Activated CD8-positive, alpha-beta memory T cell treated with anti-CD3 and anti-CD28 coated beads for 36 hours (primary cell): Measurements from ENCODE around the gene COLGALT1. TPM values are rescaled to one million over a fixed set of nuclear protein-coding genes. Genes with fewer than 3 reads are reported as not detected.
"Not testable (repeated sequence)": the region's sequence is repeated elsewhere in the genome, so short reads cannot be mapped to it uniquely, and the experiment has no call there.

Experiments
- CTCF ChIA-PET: fragments of 350-600 bp; sonication (Branson Sonifier 250); formaldehyde crosslinking; loops from one replicate; lab custom pipeline; 2021; ENCODE audit warnings: antibody characterized with exemption; lab: Charles Lee
- POLR2A ChIA-PET: fragments of 350-600 bp; sonication (Branson Sonifier 250); formaldehyde crosslinking; loops from one replicate; lab custom pipeline; 2021; ENCODE audit warnings: antibody characterized with exemption; lab: Charles Lee
- total RNA-seq, 2 experiments: library from RNA; stranded (reverse); gene quantifications; one replicate each; pipeline ENCODE4 v1.2.3, GENCODE V29; 2021

Gene COLGALT1
- 100 to 1,000 TPM in 1 of 2 experiments, 10 to 100 TPM in 1; 97.2 to 100 TPM for total RNA-seq

DNA sequence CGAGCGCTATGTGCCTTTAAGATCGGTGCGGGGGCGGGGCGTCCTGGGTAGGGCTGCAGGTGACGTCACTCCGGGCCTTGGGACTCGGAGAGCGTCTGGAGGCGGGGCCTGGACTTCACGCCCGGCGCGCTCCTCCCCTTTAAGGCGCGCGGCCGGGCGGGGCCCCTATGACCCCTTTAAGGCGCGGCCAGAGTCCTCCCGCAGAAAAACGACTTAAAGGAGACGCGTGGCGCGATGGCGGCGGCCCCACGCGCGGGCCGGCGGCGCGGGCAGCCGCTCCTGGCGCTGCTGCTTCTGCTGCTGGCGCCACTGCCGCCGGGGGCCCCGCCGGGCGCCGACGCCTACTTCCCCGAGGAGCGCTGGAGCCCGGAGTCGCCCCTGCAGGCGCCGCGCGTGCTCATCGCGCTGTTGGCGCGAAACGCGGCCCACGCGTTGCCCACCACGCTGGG lies at the start of gene COLGALT1:
COLGALT1 (plus strand) TSS at position 170 of the 449 bp plus-strand sequence; CDS start at position 235, 65 bp downstream.
- POLR2A ChIA-PET: no interaction called here
- CTCF ChIA-PET: no interaction called here

DNA sequence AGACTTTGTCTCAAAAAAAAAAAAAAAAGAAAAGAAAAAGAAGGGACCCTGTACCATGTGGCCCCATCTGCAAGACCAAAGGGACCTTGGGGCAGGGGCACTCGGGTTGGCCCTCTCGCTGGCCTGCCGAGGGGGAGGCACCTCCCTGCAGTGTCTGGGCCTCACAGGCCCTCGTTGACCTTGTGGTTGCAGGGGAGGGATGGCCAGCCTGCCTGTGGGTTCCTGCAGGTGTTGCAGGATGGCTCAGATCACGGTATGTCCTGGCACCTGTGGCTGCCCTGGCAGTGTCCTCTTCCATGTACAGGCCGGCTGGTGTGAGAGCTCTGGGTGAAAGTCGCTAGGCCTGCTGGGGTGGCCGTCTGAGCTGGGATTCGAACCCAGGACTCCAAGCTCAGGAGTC lies 48.7 kb upstream of the COLGALT1 start:
- CTCF ChIA-PET: interaction anchor here (0.8 kb wide), 1 partner anchor 10 kb away, joined by 4 read pairs; no protein-coding TSS in a partner anchor
- POLR2A ChIA-PET: interaction anchor here (0.5 kb wide), 1 partner anchor 15 kb away, joined by 4 read pairs; no protein-coding TSS in a partner anchor

DNA sequence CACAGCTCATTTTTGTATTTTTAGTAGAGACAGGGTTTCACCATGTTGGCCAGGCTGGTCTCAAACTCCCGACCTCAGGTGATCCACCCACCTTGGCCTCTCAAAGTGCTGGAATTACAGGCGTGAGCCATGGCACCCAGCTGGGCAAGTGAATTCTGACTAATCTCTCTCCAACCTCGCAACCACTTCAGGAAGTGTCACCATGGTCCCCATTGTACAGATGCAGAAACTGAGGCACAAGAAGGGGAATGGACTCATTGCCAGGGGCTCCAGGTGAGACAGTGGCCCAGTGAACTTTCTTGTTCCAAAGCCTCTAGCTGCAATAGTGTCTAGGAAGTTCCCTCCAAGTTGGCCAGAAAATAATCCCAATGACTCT lies 46.9 kb upstream of the COLGALT1 start:
- POLR2A ChIA-PET: not testable (repeated sequence)
- CTCF ChIA-PET: interaction anchor here (1.8 kb wide), 1 partner anchor 12 kb away, joined by 7 read pairs; no protein-coding TSS in a partner anchor

DNA sequence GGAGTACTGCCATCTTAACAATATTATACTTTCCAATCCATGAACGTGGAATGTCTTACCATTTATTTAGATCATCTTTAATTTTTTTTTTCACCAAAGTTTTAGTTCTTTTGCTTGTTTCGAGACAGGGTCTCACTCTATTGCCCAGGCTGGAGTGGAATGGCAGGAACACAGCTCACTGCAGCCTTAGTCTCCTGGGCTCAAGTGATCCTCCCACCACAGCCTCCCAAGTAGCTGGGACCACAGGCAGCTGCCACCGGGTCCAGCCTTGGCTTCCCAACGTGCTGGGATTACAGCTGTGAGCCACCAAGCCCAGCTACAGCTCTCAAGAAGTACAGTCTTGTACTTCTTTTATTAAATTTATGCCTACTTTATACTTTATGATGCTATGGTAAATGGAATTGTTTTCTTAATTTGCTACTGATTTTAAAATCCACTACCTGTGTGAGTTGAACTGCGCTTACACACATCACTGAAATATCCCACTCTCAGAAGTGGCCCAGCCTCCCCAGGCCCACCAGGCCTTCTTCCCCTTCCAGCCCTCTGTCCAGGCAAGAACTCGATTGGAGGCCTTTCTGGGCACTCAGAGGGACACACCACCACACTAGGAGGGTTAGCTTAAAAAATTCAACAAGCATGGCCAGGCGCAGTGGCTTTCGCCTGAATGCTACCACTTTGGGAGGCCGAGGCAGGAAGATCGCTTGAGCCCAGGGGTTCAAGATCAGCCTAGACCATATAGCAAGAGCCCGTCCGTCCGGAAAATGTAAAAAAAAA lies 45.0 kb upstream of the COLGALT1 start:
- ChIA-PET POLR2A (interaction anchor here (0.7 to 1.6 kb wide), 7 partner anchors 12 to 599 kb away, joined by 4 to 9 read pairs (median 5); no protein-coding TSS in a partner anchor), CTCF (interaction anchor here (0.7 to 2.6 kb wide), 5 partner anchors 13 to 63 kb away, joined by 3 to 10 read pairs (median 3); no protein-coding TSS in a partner anchor)

DNA sequence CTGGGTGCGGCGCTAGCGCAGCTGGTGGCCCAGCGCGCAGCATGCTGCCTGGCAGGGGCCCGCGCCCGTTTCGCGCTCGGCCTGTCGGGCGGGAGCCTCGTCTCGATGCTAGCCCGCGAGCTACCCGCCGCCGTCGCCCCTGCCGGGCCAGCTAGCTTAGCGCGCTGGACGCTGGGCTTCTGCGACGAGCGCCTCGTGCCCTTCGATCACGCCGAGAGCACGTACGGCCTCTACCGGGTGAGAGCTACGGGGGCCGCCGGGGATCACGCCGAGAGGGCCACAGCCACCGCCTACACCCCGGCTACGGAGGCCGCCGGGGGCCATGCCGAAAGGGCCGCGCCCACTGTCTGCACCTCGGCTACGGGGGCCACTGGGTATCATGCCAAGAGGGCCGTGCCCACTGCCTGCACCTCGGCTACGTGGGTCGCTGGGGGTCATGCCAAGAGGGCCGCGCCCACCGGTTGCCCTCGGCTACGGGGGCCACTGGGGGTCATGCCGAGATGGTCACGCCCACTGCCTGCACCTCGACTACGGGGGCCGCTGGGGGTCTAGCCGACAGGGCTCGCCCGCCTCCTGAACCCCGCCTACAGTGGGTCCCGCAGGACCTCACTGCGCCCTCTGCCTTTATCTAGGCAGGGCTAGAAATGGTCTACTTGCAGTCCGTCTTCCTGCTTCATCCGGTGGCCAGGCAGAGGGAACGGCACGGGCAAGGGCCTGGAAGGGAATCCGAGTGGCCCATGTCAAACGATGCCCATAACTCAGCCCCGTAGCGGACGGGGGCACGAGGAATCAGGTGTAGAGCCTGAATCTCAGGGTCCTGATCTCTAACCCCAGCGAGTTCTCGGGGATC lies 43.5 kb upstream of the COLGALT1 start:
- ChIA-PET POLR2A (interaction anchor here (0.6 to 1.6 kb wide), 5 partner anchors 10 to 64 kb away, joined by 3 to 9 read pairs (median 4); no protein-coding TSS in a partner anchor), CTCF (interaction anchor here (1.1 to 2.6 kb wide), 4 partner anchors 11 to 48 kb away, joined by 3 to 10 read pairs (median 6); no protein-coding TSS in a partner anchor)

DNA sequence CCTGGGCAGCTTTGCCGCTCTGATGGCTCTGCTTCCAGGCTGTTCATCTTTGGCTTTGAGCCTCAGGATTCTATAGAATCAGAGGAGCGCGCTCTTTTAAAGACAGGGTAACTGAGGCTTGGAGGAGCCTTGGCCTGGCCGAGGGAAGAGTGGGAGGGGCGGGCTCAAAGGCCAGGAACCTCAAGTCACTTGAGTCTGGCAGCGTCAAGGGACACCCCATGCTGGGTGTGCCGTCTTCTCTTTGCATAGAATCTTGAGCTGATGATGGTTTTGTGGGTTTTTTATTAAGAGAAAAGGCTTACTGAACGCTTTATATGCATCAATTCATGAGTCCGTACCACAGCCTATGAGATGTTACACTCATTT lies 42.9 kb upstream of the COLGALT1 start:
- ChIA-PET POLR2A (interaction anchor here (0.6 to 1.1 kb wide), 2 partner anchors 65 to 169 kb away, joined by 4 read pairs; no protein-coding TSS in a partner anchor), CTCF (interaction anchor here (2.6 kb wide), 1 partner anchor 11 kb away, joined by 9 read pairs; no protein-coding TSS in a partner anchor)

DNA sequence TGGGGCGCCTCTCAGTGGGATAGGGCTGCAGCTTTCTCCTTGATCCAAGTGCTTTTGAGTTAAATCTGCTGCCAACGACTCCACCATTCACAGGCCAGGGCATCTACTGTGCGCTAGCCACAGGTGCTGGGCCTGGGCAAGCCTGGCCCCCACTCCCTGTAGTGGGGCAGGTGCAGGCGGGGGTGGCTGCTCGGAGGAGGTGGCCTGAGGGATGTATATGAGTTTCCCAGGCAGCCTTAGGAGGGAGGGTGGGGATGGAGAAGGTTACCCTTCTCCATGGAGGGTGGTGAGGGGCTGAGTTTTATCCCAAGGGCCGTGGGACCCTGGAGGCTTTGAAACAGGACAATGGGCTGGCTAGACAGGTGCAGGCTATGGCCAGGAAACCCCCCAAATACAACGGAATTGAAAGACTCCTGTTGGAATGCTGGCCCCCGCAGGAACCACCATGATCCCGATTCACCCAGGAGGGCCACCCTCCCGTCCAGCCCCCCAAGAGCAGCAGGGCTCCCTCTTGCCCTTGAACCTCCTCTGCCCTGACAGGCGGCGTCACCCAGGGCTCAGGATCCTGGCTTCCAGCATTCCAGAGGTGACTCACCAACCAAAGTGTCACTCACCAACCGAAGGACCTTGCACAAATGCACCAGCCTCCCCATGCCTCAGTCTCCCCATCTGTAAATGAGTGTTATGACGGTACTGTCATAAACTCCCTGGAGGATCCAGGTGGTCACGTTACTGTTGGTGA lies 39.9 kb upstream of the COLGALT1 start:
- POLR2A ChIA-PET: no interaction called here
- CTCF ChIA-PET: no interaction called here

DNA sequence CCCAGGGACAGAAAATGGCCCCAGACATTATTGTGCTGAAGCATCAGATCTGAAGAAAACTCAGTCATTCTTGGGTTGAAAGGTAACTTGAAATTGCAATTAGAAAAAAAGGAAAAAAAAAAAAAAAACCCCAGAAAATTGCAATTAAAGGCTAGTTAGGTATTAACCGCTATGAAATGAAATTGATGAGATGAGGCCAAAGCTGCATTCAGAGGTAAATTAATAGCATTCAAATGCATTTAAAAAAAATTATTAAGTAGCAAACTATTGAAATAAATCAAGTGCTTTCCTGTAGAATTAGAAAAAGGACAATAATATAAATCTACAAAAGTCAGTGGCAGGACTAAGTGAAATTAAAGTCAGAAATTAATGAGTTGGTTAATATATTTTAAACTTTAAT lies 37.6 kb upstream of the COLGALT1 start:
- ChIA-PET POLR2A (interaction anchor here (0.5 kb wide), 1 partner anchor 233 kb away, joined by 3 read pairs; no protein-coding TSS in a partner anchor), CTCF (interaction anchor here (0.7 to 0.9 kb wide), 2 partner anchors 22 to 77 kb away, joined by 3 to 4 read pairs; no protein-coding TSS in a partner anchor)

DNA sequence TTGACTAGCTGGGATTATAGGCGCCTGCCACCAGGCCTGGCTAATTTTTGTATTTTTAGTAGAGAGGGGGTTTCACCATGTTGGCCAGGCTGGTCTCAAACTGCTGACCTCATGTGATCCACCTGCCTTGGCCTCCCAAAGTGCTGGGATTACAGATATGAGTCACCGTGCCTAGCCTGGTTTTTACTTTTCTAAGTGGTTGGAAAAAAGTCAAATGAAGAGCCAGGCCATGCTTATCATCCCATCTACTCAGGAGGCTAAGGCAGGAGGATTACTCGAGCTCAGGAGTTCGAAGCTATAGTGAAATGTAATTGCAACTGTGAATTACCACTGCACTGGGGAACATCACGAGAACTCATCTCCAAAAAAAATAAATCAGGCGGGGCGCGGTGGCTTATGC lies 36.8 kb upstream of the COLGALT1 start:
- ChIA-PET POLR2A (interaction anchor here (0.6 kb wide), 1 partner anchor 763 kb away, joined by 3 read pairs; no protein-coding TSS in a partner anchor), CTCF (interaction anchor here (0.6 to 0.7 kb wide), 2 partner anchors 70 to 210 kb away, joined by 3 to 4 read pairs; partner anchors contain the start of gene DDA1)

DNA sequence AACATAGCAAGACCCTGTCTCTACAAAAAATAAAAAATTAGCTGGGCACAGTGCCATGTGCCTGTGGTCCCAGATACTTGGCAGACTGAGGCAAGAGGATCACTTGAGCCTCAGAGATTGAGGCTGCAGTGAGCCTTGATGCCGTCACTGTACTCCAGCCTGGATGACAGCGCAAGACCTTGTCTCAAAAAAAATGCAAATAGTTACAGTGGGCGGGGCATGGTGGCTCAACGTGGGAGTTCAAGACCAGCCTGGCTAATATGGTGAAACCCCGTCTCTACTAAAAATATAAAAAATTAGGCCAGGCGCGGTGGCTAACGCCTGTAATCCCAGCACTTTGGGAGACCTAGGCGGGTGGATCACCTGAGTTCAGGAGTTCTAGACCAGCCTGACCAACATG lies 35.5 kb upstream of the COLGALT1 start:
- CTCF ChIA-PET: interaction anchor here (1.0 to 1.8 kb wide), 2 partner anchors 18 to 23 kb away, joined by 3 to 8 read pairs; no protein-coding TSS in a partner anchor

DNA sequence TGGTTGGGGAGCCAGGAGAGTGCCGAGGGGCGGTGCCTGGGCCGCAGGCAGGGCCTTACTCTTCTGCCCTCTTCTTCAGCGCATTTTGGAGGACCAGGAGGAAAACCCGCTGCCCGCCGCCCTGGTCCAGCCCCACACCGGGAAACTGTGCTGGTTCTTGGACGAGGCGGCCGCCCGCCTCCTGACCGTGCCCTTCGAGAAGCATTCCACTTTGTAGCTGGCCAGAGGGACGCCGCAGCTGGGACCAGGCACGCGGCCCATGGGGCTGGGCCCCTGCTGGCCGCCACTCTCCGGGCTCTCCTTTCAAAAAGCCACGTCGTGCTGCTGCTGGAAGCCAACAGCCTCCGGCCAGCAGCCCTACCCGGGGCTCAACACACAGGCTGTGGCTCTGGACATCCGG lies 34.6 kb upstream of the COLGALT1 start:
- CTCF ChIA-PET: interaction anchor here (1.0 to 1.8 kb wide), 2 partner anchors 17 to 24 kb away, joined by 3 to 8 read pairs; no protein-coding TSS in a partner anchor
- POLR2A ChIA-PET: interaction anchor here (0.6 kb wide), 2 partner anchors 39 to 310 kb away, joined by 3 to 5 read pairs; no protein-coding TSS in a partner anchor

More for the DNA sequence above, 35.5 kb upstream of the COLGALT1 start:
- POLR2A ChIA-PET: no interaction called here

DNA sequence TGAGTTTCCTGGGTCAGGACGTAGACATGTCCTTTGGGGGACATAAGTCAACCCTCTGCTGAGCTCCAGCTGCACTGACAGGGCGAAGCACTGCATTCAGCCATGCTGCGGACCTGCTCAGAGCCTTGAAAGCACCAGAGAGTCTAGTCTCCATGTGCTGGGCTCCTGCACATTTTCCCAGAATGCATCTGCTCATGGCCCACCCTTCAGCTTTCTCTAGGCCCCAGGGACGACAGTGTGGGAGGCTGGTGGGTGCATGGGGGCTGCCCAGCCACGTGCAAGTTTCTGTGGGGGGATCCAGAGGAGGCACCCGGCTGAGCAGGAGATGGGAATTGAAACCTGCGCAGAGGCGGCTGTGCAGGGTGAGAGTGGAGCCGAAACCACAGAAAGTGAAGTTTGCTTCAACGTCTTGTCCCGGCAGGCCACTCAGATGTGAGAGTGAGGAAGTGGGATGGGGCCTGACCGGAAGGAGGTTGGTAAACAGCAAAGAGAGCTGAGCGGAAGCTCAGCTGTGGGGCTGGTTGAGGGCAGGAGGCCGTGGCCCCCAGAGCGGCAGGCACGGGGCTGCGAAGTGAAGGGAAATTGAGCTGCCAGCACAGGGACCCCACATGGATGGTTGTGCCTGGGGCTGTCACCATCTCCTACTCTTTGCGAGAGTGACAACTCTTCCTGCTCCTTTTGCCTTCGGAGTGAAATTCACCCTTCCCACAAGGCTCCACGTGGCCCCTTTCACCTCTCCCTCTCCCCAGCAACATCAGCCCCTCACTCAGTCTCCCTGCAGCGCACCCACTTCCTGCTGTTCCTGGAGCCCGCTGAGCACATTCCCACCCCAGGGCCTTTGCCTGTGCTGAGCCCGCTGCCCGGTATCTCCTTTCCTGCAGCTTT lies 32.2 kb upstream of the COLGALT1 start:
- ChIA-PET POLR2A (interaction anchor here (0.9 to 2.1 kb wide), 3 partner anchors 12 to 197 kb away, joined by 3 to 9 read pairs (median 3); partner anchors contain the start of gene PGLS), CTCF (interaction anchor here (0.6 to 3.2 kb wide), 5 partner anchors 11 to 52 kb away, joined by 3 to 17 read pairs (median 4); partner anchors contain the start of gene PGLS)

DNA sequence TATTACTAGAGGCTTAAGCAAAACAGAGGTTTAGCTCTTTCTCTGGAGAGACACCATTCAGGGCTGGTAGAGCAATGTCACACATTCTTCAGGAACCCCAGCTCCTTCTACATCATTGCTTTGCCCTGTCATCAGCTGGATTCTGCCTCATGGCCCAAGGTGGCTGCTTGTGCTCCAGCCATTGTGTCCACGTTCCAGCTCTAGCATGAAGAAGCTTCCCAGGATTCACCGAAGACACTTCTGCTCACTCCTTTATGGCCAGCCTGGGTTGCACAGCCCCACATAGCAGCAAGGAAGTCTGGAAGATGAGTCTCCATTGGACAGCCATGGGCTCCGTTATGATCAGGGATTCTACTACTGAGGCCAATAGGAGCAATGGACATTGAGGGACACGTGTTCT lies 30.8 kb upstream of the COLGALT1 start:
- CTCF ChIA-PET: interaction anchor here (0.5 to 3.2 kb wide), 4 partner anchors 13 to 1414 kb away, joined by 4 to 17 read pairs (median 6); partner anchors contain the start of gene PGLS

DNA sequence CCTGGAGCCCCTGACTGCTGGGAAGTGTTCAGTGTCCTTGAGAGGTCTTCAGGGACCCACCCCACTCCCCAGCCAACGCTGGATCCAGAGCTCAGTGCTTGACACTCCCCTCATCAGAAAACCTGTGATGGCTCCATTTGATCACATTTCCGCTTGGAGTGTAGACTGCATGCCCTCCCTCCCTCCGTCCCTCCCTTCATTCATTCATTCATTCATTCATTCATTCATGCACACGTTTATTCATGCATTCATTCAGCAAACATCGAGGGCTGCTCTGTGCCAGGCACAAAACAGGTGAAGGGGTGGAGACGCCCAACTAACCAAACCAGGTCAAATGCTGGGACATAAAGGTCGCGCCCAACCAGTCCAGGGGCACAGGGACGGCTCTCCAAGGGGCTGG lies 30.3 kb upstream of the COLGALT1 start:
- ChIA-PET POLR2A (no interaction called here), CTCF (interaction anchor here (0.5 to 3.2 kb wide), 3 partner anchors 29 to 1415 kb away, joined by 4 to 17 read pairs (median 4); no protein-coding TSS in a partner anchor)

More for the DNA sequence above, 30.8 kb upstream of the COLGALT1 start:
- POLR2A ChIA-PET: interaction anchor here (2.1 kb wide), 1 partner anchor 13 kb away, joined by 9 read pairs; the partner anchor contains the start of gene PGLS

DNA sequence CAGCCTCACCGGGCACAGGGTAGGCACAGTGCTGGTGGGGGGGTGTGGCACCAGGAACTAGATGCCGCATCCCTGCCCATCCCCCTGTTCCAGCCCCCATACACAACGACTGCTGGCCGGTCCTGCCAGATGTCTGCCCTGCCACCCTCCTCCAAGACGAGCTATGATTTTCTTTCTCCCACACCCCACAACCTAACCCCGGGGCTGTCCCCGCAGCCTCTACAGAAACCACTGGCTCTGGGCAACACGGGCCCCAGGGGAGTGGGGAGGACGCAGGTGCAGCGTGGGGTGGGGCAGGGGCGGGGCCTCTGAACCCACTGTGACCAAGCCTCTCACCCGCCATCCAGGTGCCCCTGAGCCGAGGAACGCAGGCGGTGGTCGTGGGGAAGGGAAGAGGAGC lies 28.5 kb upstream of the COLGALT1 start:
- CTCF ChIA-PET: no interaction called here
- POLR2A ChIA-PET: no interaction called here

DNA sequence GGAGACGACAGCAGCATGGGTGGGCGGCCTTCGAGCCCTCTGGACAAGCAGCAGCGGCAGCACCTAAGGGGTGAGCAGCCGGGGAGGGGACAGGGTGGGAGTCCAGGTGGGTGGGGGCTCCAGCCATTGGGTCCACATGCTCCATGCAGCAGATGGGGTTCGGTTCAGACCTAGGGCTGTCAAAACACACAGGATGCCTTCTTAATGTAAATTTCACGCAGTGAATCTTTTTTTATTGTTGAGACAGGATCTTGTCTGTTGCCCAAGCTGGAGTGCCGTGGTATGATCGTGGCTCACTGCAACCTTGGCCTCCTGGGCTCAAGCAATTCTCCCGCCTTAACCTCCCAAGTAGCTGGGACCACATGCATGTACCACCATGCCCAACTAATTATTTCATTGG lies 28.1 kb upstream of the COLGALT1 start:
- ChIA-PET POLR2A (no interaction called here), CTCF (no interaction called here)
